HL-60 (cell line): ENCODE data around the gene KAT8.
"Not testable (repeated sequence)": the region's sequence is repeated elsewhere in the genome, so short reads cannot be mapped to it uniquely, and the experiment has no call there.

Experiments used
- POLR2AphosphoS5 ChIP-seq: IDR thresholded peaks from 2 replicates; pipeline ENCODE4 v1.6.1; 2012; ENCODE audit warnings: low read depth
- SPI1 ChIP-seq: IDR thresholded peaks from 2 replicates; pipeline ENCODE4 v1.6.1; 2012; ENCODE audit warnings: low read depth, mild to moderate bottlenecking, borderline replicate concordance
- TF ChIP-seq, protein P1 (sequence below): IDR thresholded peaks from one replicate; pipeline ENCODE4 v1.5.1; 2011; ENCODE audit warnings: low read length, control low read depth, inconsistent platforms; ENCODE audit not compliant: insufficient read depth
- TF ChIP-seq, protein P2 (sequence below): IDR thresholded peaks from 2 replicates; pipeline ENCODE4 v1.6.1; 2012; ENCODE audit warnings: low read depth; ENCODE audit not compliant: insufficient replicate concordance

DNA sequence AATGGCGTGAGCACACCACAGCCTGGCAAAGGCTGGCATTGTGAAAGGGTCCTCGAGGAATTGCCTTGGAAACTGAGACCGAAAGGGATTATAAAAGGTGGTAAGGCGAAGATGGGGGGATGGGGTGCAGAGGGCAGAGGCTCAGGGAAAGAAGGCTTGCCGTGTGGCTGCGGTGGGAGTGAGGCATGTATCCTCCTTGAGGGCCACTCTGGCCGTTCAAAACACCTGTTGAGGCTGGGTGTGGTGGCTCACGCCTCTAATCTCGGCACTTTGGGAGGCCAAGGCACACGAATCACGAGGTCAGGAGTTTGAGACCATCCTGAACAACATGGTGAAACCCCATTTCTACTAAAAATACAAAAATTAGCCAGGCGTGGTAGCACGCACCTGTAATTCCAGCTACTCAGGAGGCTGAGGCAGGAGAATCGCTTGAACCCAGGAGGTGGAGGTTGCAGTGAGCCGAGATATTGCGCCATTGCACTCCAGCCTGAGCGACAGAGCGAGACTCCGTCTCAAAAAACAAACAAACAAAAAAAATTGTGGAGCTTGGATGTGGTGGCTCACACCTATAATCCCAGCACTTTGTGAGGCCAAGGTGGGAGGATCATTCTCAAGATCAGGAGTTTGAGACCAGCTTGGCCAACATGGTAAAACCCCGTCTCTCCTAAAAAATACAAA, 19.5 kb downstream of the KAT8 start:
- TF ChIP-seq, protein P1, sequence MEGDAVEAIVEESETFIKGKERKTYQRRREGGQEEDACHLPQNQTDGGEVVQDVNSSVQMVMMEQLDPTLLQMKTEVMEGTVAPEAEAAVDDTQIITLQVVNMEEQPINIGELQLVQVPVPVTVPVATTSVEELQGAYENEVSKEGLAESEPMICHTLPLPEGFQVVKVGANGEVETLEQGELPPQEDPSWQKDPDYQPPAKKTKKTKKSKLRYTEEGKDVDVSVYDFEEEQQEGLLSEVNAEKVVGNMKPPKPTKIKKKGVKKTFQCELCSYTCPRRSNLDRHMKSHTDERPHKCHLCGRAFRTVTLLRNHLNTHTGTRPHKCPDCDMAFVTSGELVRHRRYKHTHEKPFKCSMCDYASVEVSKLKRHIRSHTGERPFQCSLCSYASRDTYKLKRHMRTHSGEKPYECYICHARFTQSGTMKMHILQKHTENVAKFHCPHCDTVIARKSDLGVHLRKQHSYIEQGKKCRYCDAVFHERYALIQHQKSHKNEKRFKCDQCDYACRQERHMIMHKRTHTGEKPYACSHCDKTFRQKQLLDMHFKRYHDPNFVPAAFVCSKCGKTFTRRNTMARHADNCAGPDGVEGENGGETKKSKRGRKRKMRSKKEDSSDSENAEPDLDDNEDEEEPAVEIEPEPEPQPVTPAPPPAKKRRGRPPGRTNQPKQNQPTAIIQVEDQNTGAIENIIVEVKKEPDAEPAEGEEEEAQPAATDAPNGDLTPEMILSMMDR, result not testable (repeated sequence)
- TF ChIP-seq POLR2AphosphoS5, SPI1: not testable (repeated sequence)
- TF ChIP-seq, protein P2, sequence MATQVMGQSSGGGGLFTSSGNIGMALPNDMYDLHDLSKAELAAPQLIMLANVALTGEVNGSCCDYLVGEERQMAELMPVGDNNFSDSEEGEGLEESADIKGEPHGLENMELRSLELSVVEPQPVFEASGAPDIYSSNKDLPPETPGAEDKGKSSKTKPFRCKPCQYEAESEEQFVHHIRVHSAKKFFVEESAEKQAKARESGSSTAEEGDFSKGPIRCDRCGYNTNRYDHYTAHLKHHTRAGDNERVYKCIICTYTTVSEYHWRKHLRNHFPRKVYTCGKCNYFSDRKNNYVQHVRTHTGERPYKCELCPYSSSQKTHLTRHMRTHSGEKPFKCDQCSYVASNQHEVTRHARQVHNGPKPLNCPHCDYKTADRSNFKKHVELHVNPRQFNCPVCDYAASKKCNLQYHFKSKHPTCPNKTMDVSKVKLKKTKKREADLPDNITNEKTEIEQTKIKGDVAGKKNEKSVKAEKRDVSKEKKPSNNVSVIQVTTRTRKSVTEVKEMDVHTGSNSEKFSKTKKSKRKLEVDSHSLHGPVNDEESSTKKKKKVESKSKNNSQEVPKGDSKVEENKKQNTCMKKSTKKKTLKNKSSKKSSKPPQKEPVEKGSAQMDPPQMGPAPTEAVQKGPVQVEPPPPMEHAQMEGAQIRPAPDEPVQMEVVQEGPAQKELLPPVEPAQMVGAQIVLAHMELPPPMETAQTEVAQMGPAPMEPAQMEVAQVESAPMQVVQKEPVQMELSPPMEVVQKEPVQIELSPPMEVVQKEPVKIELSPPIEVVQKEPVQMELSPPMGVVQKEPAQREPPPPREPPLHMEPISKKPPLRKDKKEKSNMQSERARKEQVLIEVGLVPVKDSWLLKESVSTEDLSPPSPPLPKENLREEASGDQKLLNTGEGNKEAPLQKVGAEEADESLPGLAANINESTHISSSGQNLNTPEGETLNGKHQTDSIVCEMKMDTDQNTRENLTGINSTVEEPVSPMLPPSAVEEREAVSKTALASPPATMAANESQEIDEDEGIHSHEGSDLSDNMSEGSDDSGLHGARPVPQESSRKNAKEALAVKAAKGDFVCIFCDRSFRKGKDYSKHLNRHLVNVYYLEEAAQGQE, result not testable (repeated sequence)
